HG03432 (cell line): ENCODE measurements around the gene DOK1.

Experiments used
- ATAC-seq: cut with Tn5 transposase; IDR thresholded peaks from one replicate; pipeline ENCODE4 v1.9.1; 2021; ENCODE audit warnings: mild to moderate bottlenecking, moderate library complexity; ENCODE audit not compliant: unreplicated experiment

DOK1 gene

DNA sequence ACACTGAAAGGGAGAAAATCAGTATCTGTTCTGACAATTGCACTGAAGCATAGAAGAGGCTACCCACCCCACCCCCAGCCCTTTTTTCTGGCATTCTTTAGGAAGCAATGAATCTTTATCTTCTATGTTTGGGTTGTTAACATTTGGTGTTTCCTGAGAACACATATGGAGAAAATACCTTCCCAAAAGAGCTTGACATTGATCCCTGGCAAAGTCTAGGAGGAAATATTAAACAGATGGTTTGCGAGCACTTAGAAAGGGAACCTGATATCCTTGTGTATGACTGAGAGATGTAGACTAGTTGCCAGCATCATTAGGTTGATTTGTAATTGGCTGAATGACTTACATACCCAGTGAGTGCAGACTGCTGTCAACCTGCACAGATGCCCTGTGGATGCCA is 42.9 kb downstream of the DOK1 start:
- no peak for ATAC-seq

DNA sequence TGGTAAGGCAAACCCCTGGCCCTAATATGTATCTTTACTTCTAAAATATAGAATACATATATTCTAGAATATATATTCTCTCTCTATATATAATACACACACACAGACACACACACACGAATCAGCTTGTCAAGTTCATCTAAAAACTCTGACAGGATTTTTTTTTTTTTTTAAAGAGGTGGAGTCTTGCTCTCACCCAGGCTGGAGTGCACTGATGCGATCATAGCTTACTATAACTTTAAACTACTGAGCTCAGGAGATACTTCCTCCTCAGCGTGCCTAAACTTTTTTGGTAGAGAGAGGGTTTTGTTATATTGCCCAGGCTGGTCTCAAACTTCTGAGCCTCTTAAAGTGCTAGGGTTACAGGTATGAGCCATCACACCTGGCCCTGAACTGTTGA is 45.2 kb downstream of the DOK1 start:
- ATAC-seq: no peak

DNA sequence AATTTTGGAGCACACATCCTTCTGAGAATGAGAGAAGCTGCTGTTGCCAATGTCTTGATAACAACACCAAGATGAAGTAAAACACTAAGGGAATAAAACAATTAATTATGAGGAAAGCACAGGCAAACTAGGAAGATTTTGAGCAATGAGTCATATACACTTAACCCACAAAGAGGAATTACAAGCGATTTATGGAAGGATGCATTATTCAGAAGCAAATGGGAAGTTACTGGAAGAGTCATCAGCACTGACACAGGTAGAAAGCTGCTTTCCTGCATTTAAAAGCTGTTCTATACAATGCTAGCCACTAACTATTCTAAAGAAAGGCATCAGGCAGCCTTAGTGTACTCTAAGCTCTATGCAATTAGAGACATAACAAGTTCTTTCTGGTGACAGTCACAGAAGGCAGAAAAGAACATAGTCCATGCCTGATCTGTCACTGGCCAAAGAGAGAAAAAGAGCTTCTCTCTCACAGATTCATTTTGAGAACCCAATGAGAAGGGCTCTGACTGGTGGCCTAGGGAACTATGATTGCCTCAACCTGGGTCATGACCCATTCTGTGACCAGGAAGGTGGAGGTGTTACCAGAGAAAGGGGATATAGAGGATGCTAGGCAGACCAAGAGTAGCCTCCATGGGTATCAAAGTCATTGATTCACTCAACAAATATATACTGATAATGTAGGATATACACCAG is 48.2 kb downstream of the DOK1 start:
- no peak for ATAC-seq

DNA sequence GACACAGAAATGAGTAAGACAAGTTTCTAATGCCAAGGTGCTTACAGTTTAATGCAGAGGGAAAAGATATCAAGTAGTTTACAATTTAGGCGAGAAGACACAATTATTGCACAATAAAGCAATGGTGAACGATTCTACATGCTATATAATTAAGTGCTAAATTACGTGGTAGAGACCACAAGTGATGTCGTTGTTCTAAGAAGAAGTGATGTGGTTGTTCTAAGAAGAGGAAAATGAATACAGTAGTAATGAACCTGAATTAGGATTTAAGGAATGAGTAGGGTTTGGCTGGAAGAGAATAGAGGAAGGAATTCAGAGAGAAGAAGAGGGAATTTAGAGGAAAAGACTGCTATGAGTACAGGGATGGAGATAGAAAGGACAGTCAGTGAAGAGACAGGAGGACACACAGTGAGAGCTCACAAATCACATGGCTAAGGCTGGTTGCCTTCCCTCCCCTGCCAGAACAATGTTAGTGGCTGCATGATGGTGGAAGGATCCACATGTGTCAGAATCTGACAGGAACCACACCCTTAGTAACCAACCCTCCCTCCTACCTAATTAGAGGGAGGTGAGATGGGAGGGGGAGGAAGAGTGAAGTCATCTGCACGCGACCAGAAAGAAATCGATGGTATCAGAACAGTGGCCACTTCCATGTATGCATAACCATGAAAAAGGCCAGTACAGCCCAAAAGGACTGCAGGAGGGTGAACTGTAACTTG is 48.9 kb downstream of the DOK1 start:
- no peak for ATAC-seq

DNA sequence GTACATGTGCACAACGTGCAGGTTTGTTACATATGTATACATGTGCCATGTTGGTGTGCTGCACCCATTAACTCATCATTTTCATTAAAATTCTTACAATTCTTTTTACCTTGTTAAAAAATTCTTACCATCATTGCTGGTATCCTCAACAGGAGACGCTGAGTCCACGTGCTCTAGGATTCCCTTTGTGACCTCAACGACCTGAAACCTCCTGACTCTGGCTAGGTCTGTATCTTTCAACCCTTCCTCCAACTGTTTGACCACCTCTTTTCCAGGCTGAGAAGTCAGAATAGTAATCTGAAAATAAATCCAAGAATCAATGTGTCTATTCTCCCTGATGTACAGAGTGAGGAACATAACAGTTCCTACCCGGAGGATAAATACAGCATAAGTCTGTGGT is 52.4 kb downstream of the DOK1 start:
- ATAC-seq: no peak
